Pancreas (tissue), 10 donors: ENCODE results near the gene EXD2. TPM values are rescaled to one million over a fixed set of nuclear protein-coding genes. Genes with fewer than 3 reads are reported as not detected.
"Not testable (repeated sequence)": the region's sequence is repeated elsewhere in the genome, so short reads cannot be mapped to it uniquely, and the experiment has no call there.

Experiments used
- ATAC-seq, 4 donors: fragments of 200-7000 bp; cut with Tn5 transposase; one replicate each; pipeline versions ENCODE4 v1.8.0 to v1.9.1; 2020; ENCODE audit warnings: mild to moderate bottlenecking in 4 of 4, moderate library complexity in 4 of 4
- DNase-seq, 6 donors: peaks; one replicate each; pipeline ENCODE4 v3.0.0-alpha.2; 2020
- FAIRE-seq: peaks from 2 replicates; lab custom pipeline; 2012; peaks lifted over from hg19 to GRCh38; lab: Jason Lieb, UNC
- H3K27ac ChIP-seq, 4 donors: fragments of 200-600 bp; sonication (generic); 1 replicate in 3 of 4; 2 replicates in 1 of 4; pipeline versions ENCODE4 v1.5.0 to v1.8.0; 2020
- H3K27me3 ChIP-seq, 4 donors: fragments of 200-600 bp; one replicate each; pipeline ENCODE4 v1.8.0; 2021
- H3K36me3 ChIP-seq, 3 donors: fragments of 200-600 bp; sonication (generic) in 1 of 3; one replicate each; pipeline versions ENCODE4 v1.5.0 to v1.8.0; 2020 to 2021
- H3K4me1 ChIP-seq, 3 donors: fragments of 200-600 bp; one replicate each; pipeline ENCODE4 v1.8.0; 2021
- H3K4me3 ChIP-seq, 4 donors: fragments of 200-600 bp; sonication (generic) in 2 of 4; one replicate each; pipeline versions ENCODE4 v1.5.0 to v1.8.0; 2020 to 2021
- H3K9me3 ChIP-seq, 4 donors: fragments of 200-600 bp; one replicate each; pipeline ENCODE4 v1.8.0; 2021
- CTCF ChIP-seq, 4 donors: fragments of 200-600 bp; sonication (generic) in 3 of 4; IDR thresholded peaks; one replicate each; pipeline versions ENCODE4 v1.5.0 to v1.8.0; 2021; ENCODE audit warnings: antibody characterized with exemption in 4 of 4
- WGBS, 2 donors: extraction: QIAGEN DNeasy Blood & Tissue Kit; methylation state at CpG; one replicate each; pipeline ENCODE4 v1.1.7; 2013; 5-methylcytosine and 5-hydroxymethylcytosine counted together
- intact Hi-C, 3 donors: fragments of 100-400 bp; cut with DNase I; formaldehyde crosslinking; loops; one replicate each; pipeline versions ENCODE4 v1.11.1 to v1.14.2; 2022
- polyA plus RNA-seq, 2 donors: library from polyadenylated mRNA; stranded (reverse); fragments of 200-250 nt; gene quantifications; one replicate each; pipeline ENCODE4 v1.2.3, GENCODE V29; 2013
- total RNA-seq, 6 donors: library from RNA; stranded (reverse); fragmentation: NEBNext Ultra II Directional in 4 of 6; extraction: Animal tissue kit (Norgen Biotek cat#: 25700) in 4 of 6; gene quantifications; one replicate each; pipeline versions ENCODE4 v1.2.1 to v1.2.4, GENCODE V29; 2021 to 2023
- donor health status: healthy with polysubstance abuse.
- donor health status: DM: no; HTN: no; CAD: no; lungs with moderate emphysema.
- donor health status: DM: no; HTN: no; CAD: no.
- donor health status: control.
- donor health status: control.
- donor health status: Bipolar disorder and iron deficiency.
- donor health status: DM: yes; HTN: yes; CAD: no.
- donor health status: DM: no; HTN: no; CAD: no.
- donor health status: DM: no; HTN: no; CAD: no.
- donor health status: DM: yes; HTN: yes; CAD: no.

EXD2 gene
- total and polyA plus RNA-seq, 8 donors = 9.5 to 24.5 (median 18.5) TPM

- ATAC-seq = peak; percentile 46 to 80 (median 74)
- Histone ChIP-seq H3K4me3 (no peak overlapping the region), H3K9me3 (no peaks in the 10 kb centered on the region), H3K36me3 (no peaks in the 10 kb centered on the region), H3K27ac (peak overlapping the region in 3 of 4 donors; percentile 3 to 19 (median 11)), H3K27me3 (no peaks in the 10 kb centered on the region), H3K4me1 (no peaks in the 10 kb centered on the region)
- FAIRE-seq = no peak
- WGBS, 2 donors = 49 to 50% methylated on average over 8 of the region's 8 CpGs
- peak in 3 of 6 donors; percentile 19 to 40 (median 25) for DNase-seq
- peak in 2 of 4 donors; percentile 15 to 24 for TF ChIP-seq CTCF (IDR thresholded peaks at IDR 0.05)
- intact Hi-C loops = no loop called here
Observed at GRCh38 chr14:69288011-69288771, 96.9 kb downstream of the EXD2 start.

GRCh38 chr14:69288956-69289705, 97.8 kb downstream of the EXD2 start:
- no peak for DNase-seq

GRCh38 chr14:69289811-69290520, 98.7 kb downstream of the EXD2 start:
- Histone ChIP-seq H3K27me3 (no peaks in the 10 kb centered on the region), H3K4me3 (no peak overlapping the region), H3K4me1 (no peaks in the 10 kb centered on the region), H3K9me3 (no peaks in the 10 kb centered on the region), H3K36me3 (no peaks in the 10 kb centered on the region), H3K27ac (no peak overlapping the region)
- WGBS, 2 donors = 81% methylated on average over 13 of the region's 13 CpGs
- intact Hi-C loops = no loop called here
- no peak for TF ChIP-seq CTCF (IDR thresholded peaks at IDR 0.05)
- FAIRE-seq (no peak), DNase-seq (no peak), ATAC-seq (no peak)

More at GRCh38 chr14:69288956-69289705, 97.8 kb downstream of the EXD2 start:
- Histone ChIP-seq H3K36me3 (no peaks in the 10 kb centered on the region), H3K4me3 (no peak overlapping the region), H3K27me3 (no peaks in the 10 kb centered on the region), H3K27ac (no peak overlapping the region), H3K9me3 (no peaks in the 10 kb centered on the region), H3K4me1 (no peaks in the 10 kb centered on the region)
- no peak for TF ChIP-seq CTCF (IDR thresholded peaks at IDR 0.05)
- FAIRE-seq (no peak), ATAC-seq (no peak)
- 88 to 89% methylated on average over 9 of the region's 9 CpGs for WGBS, 2 donors
- intact Hi-C loops = no loop called here

- intact Hi-C loops, ATAC-seq, DNase-seq, H3K27me3 ChIP-seq, H3K36me3 ChIP-seq, H3K4me1 ChIP-seq, H3K9me3 ChIP-seq, H3K4me3 ChIP-seq, H3K27ac ChIP-seq, FAIRE-seq: not testable (repeated sequence)
- WGBS, 2 donors = 86 to 89% methylated on average over 7 of the region's 7 CpGs
Observed at GRCh38 chr14:69290881-69291280, 99.6 kb downstream of the EXD2 start.

GRCh38 chr14:69291396-69291795, 100.1 kb downstream of the EXD2 start:
- Histone ChIP-seq H3K27ac (no peak overlapping the region), H3K9me3 (no peaks in the 10 kb centered on the region), H3K36me3 (no peaks in the 10 kb centered on the region), H3K4me3 (no peak overlapping the region), H3K27me3 (no peaks in the 10 kb centered on the region), H3K4me1 (no peaks in the 10 kb centered on the region)
- intact Hi-C loops = no loop called here
- ATAC-seq = no peak
- DNase-seq = no peak
- FAIRE-seq = no peak
- TF ChIP-seq CTCF (IDR thresholded peaks at IDR 0.05) = no peak
- WGBS, 2 donors = 45 to 48% methylated on average over 5 of the region's 5 CpGs
